Measurements from ENCODE around the gene SNX30.

DNA sequence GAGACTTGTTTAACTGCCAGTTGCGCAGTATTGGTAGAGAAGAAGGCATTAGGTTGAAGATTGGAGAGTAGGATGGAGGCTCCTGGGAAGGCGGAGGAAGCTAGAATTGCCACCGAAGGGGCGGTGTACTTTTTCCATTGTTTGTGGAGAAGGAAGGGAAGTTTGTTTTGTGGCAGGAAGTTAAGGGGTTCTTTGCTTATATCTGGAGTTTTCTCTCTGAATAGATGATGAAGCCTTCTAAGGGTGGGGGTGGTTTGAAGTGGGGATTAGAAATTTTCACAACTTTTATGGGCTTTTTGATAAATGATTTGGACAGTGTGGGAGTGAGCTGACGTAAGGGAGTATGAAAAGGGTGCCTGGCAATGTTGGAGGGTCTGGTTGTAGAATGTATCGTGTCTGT lies 59.3 kb downstream of the SNX30 start:
- no peak for TF ChIP-seq ELF4 (IDR thresholded peaks at IDR 0.05)
- no peak for TF ChIP-seq SP1 (IDR thresholded peaks at IDR 0.05)
- no peak for TF ChIP-seq LEF1 (IDR thresholded peaks at IDR 0.05; ENCODE audit: borderline replicate concordance)
- TF ChIP-seq, protein P1, sequence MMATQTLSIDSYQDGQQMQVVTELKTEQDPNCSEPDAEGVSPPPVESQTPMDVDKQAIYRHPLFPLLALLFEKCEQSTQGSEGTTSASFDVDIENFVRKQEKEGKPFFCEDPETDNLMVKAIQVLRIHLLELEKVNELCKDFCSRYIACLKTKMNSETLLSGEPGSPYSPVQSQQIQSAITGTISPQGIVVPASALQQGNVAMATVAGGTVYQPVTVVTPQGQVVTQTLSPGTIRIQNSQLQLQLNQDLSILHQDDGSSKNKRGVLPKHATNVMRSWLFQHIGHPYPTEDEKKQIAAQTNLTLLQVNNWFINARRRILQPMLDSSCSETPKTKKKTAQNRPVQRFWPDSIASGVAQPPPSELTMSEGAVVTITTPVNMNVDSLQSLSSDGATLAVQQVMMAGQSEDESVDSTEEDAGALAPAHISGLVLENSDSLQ (IDR thresholded peaks at IDR 0.05), result no peak

All from HEK293T (cell line).